GM12878 (cell line): ENCODE results near the gene TMEM150B. TPM values are rescaled to one million over a fixed set of nuclear protein-coding genes. Genes with fewer than 3 reads are reported as not detected.
A peak's percentile ranks its signal among the peaks of the same experiment; 100 is the strongest.

ENCODE experiments used
- ATAC-seq: fragments of 200-7000 bp; cut with Tn5 transposase; 3 replicates; pipeline ENCODE4 v1.9.1; 2020; ENCODE audit warnings: mild to moderate bottlenecking, moderate library complexity
- BruUV-seq: library from RNA; stranded (reverse); fragments of 400-500 nt; replicated peaks from 2 replicates; lab custom pipeline; 2021; lab: Mats Ljungman, UMichigan
- CTCF ChIA-PET: fragments of 300-600 bp; sonication (Branson Sonifier 250); formaldehyde crosslinking; extraction: SDS; loops from one replicate; lab custom pipeline; 2021; ENCODE audit warnings: inconsistent platforms; lab: Yijun Ruan, JAX
- POLR2A ChIA-PET: fragments of 350-600 bp; formaldehyde crosslinking; extraction: SDS; loops from one replicate; lab custom pipeline; 2021; ENCODE audit warnings: inconsistent platforms; lab: Charles Lee
- RAD21 ChIA-PET: fragments of 300-600 bp; sonication (Branson Sonifier 250); formaldehyde crosslinking; loops from one replicate; lab custom pipeline; 2023; ENCODE audit warnings: antibody characterized with exemption; ENCODE audit not compliant: unreplicated experiment; lab: Charles Lee
- SMC1A ChIA-PET: fragments of 300-600 bp; sonication (Branson Sonifier 250); formaldehyde crosslinking; loops from one replicate; lab custom pipeline; 2023; ENCODE audit not compliant: unreplicated experiment, uncharacterized antibody; lab: Charles Lee
- DNase-seq: peaks from one replicate; pipeline ENCODE4 v3.0.0-alpha.2; 2011; ENCODE audit warnings: low read depth, low spot score
- FAIRE-seq: peaks from 3 replicates; lab custom pipeline; 2011; peaks lifted over from hg19 to GRCh38; lab: Jason Lieb, UNC
- H2AFZ ChIP-seq: 2 replicates; pipeline ENCODE4 v1.6.0; 2011; ENCODE audit warnings: low read depth, low read length, control low read depth; ENCODE audit not compliant: control insufficient read depth
- H3K27ac ChIP-seq: 2 replicates; pipeline ENCODE4 v1.5.1; 2011; ENCODE audit warnings: control low read depth; ENCODE audit not compliant: control insufficient read depth, insufficient read depth
- H3K27me3 ChIP-seq, 2 experiments: replicated peaks in 1 of 2; 2 replicates each; pipeline versions ENCODE4 v1.6.0 to v1.6.1; 2011; ENCODE audit warnings: low read length in 1 of 2; ENCODE audit not compliant: control insufficient read depth in 2 of 2, insufficient read depth in 2 of 2
- H3K36me3 ChIP-seq, 2 experiments: 2 replicates each; pipeline ENCODE4 v1.5.1; 2011; ENCODE audit warnings: low read length in 1 of 2; ENCODE audit not compliant: control insufficient read depth in 2 of 2, insufficient read depth in 2 of 2
- H3K4me1 ChIP-seq: 2 replicates; pipeline ENCODE4 v1.6.1; 2011; ENCODE audit warnings: mild to moderate bottlenecking, low read length, moderate library complexity, mixed read lengths; ENCODE audit not compliant: control insufficient read depth, insufficient read depth
- H3K4me2 ChIP-seq: 2 replicates; pipeline ENCODE4 v1.6.0; 2011; ENCODE audit warnings: control low read depth; ENCODE audit not compliant: control insufficient read depth, insufficient read depth
- H3K4me3 ChIP-seq: fragments of 200-600 bp; sonication (generic); 2 replicates; pipeline ENCODE4 v1.5.1; 2016
- H3K79me2 ChIP-seq: 2 replicates; pipeline ENCODE4 v1.6.0; 2011; ENCODE audit warnings: low read length; ENCODE audit not compliant: control insufficient read depth, insufficient read depth
- H3K9ac ChIP-seq: 2 replicates; pipeline ENCODE4 v1.8.0; 2011; ENCODE audit warnings: low read length, control low read depth, mixed read lengths; ENCODE audit not compliant: control insufficient read depth, insufficient read depth
- H3K9me3 ChIP-seq: replicated peaks from 3 replicates; pipeline ENCODE4 v1.5.1; 2011; ENCODE audit warnings: mild to moderate bottlenecking, low read length; ENCODE audit not compliant: control insufficient read depth, insufficient read depth
- H4K20me1 ChIP-seq: 2 replicates; pipeline ENCODE4 v1.6.0; 2011; ENCODE audit not compliant: control insufficient read depth, insufficient read depth
- ASH2L ChIP-seq: fragments of 300-600, 200-600 bp; sonication (generic); IDR thresholded peaks from 2 replicates; pipeline ENCODE4 v1.6.1; 2017; ENCODE audit warnings: low read depth, mild to moderate bottlenecking, borderline replicate concordance
- BCL11A ChIP-seq: IDR thresholded peaks from 2 replicates; pipeline ENCODE4 v1.6.1; 2011; ENCODE audit warnings: low read depth, low read length
- BHLHE40 ChIP-seq, 2 experiments: fragments of 450-650 bp in 1 of 2; IDR thresholded peaks; 2 replicates each; pipeline ENCODE4 v1.6.1; 2011 to 2017; ENCODE audit warnings: low read depth in 2 of 2, borderline replicate concordance in 1 of 2, improper control_type of control experiment in 1 of 2, low read length in 1 of 2, mild to moderate bottlenecking in 1 of 2
- BMI1 ChIP-seq: fragments of 450-650 bp; IDR thresholded peaks from 2 replicates; pipeline ENCODE4 v1.6.1; 2016; ENCODE audit warnings: mild to moderate bottlenecking, moderate library complexity, borderline replicate concordance
- CHD1 ChIP-seq: IDR thresholded peaks from 2 replicates; pipeline ENCODE4 v1.6.1; 2012; ENCODE audit warnings: low read depth, low read length, improper control_type of control experiment
- FOXM1 ChIP-seq: IDR thresholded peaks from 2 replicates; pipeline ENCODE4 v1.6.1; 2012; ENCODE audit warnings: low read depth, mild to moderate bottlenecking, inconsistent platforms, low read length, moderate library complexity
- KAT2A ChIP-seq: conservative IDR thresholded peaks from 2 replicates; pipeline ENCODE4 v1.6.1; 2011; ENCODE audit warnings: low read depth, low read length; ENCODE audit not compliant: control insufficient read depth
- NFIC ChIP-seq: IDR thresholded peaks from 2 replicates; pipeline ENCODE4 v1.6.1; 2012; ENCODE audit warnings: low read depth, mild to moderate bottlenecking, inconsistent platforms, low read length, moderate library complexity
- POLR2AphosphoS2 ChIP-seq: IDR thresholded peaks from 2 replicates; pipeline ENCODE4 v1.6.1; 2011; ENCODE audit warnings: low read depth, mild to moderate bottlenecking, low read length, improper control_type of control experiment, moderate library complexity
- SIN3A ChIP-seq: IDR thresholded peaks from 2 replicates; pipeline ENCODE4 v1.6.1; 2012; ENCODE audit warnings: low read depth, low read length, improper control_type of control experiment
- SMARCA5 ChIP-seq: fragments of 450-650 bp; IDR thresholded peaks from 2 replicates; pipeline ENCODE4 v1.6.1; 2017; ENCODE audit warnings: mild to moderate bottlenecking
- STAT1 ChIP-seq: fragments of 450-650 bp; conservative IDR thresholded peaks from 2 replicates; pipeline ENCODE4 v1.6.1; 2014; ENCODE audit warnings: antibody characterized with exemption, mild to moderate bottlenecking
- STAT3 ChIP-seq: IDR thresholded peaks from 2 replicates; pipeline ENCODE4 v1.6.1; 2011; ENCODE audit warnings: low read depth, low read length, improper control_type of control experiment
- YBX1 ChIP-seq: fragments of 450-650 bp; IDR thresholded peaks from 2 replicates; pipeline ENCODE4 v1.6.1; 2016; ENCODE audit warnings: antibody characterized with exemption
- ZNF592 ChIP-seq: fragments of 450-650 bp; IDR thresholded peaks from 2 replicates; pipeline ENCODE4 v1.6.1; 2017; ENCODE audit warnings: mild to moderate bottlenecking, moderate library complexity
- ZNF622 ChIP-seq: fragments of 450-650 bp; IDR thresholded peaks from 2 replicates; pipeline ENCODE4 v1.6.1; 2017; ENCODE audit warnings: mild to moderate bottlenecking, inconsistent platforms
- ZZZ3 ChIP-seq: IDR thresholded peaks from 2 replicates; pipeline ENCODE4 v1.6.1; 2011; ENCODE audit warnings: low read depth; ENCODE audit not compliant: control insufficient read depth, insufficient read length
- WGBS: methylation state at CpG from one replicate; pipeline ENCODE4 v1.1.6; 2016; ENCODE audit warnings: low lambda C conversion rate; ENCODE audit not compliant: insufficient replicate concordance, insufficient coverage; ENCODE audit errors: missing lambda C conversion rate; 5-methylcytosine and 5-hydroxymethylcytosine counted together
- in situ Hi-C: fragments of 300-500 bp; cut with MboI; formaldehyde crosslinking; loops from 9 replicates; pipeline ENCODE4 v1.14.3; 2018; ENCODE audit warnings: mixed read lengths
- intact Hi-C: fragments of 100-400 bp; cut with micrococcal nuclease; formaldehyde crosslinking; loops from one replicate; pipeline ENCODE4 v1.14.2; 2022; ENCODE audit not compliant: unreplicated experiment
- polyA plus RNA-seq, 11 experiments: library from polyadenylated mRNA; depleted of rRNA in 4 of 11; unstranded in 6 of 11; stranded (reverse) in 5 of 11; fragments of >200 nt; fragmentation: Nextera tagmentation in 4 of 11; fragmentation: Illumina TruSeq in 1 of 11; extraction: Ambion mirVana in 4 of 11; extraction: Trizol in 1 of 11; gene quantifications; 1 replicate in 1 of 11; 2 replicates in 10 of 11; pipeline versions ENCODE4 v1.2.1 to v1.2.3, GENCODE V29; 2011 to 2016; ENCODE audit warnings: inconsistent platforms in 2 of 11, missing spikeins in 2 of 11, low read depth in 1 of 11
- total RNA-seq, 4 experiments: library from RNA; depleted of rRNA in 3 of 4; stranded (reverse); fragments of >200 nt in 3 of 4; fragmentation: Illumina TruSeq in 1 of 4; extraction: Trizol in 1 of 4; gene quantifications; 2 replicates each; pipeline versions ENCODE4 v1.2.1 to v1.2.3, GENCODE V29; 2013 to 2021
- TF ChIP-seq, protein P1 (sequence below): IDR thresholded peaks from 2 replicates; pipeline ENCODE4 v1.6.1; 2011; ENCODE audit warnings: borderline replicate concordance, low read depth, mild to moderate bottlenecking, moderate library complexity, low read length; ENCODE audit not compliant: insufficient read depth, poor library complexity, severe bottlenecking

The TMEM150B gene
- total and polyA plus RNA-seq, 10 of the 15 experiments (the other 5 are each of a cell fraction or from before 2014, with no cell fraction given), result 0.09 to 0.23 (median 0.18) TPM; not detected in 6

GRCh38 chr19:55353803-55354697 lies 28.9 kb upstream of the TMEM150B start:
- Histone ChIP-seq H3K36me3 (no peaks in the 10 kb centered on the region), H3K79me2 (no peaks in the 10 kb centered on the region), H3K4me2 (peak overlapping the region; percentile 68; the same call in 1 of the 2 replicates), H4K20me1 (no peaks in the 10 kb centered on the region; the same call in 1 of the 2 replicates), H3K4me3 (no peak overlapping the region), H3K27ac (no peak overlapping the region), H3K9ac (no peak overlapping the region), H2AFZ (peak overlapping the region; percentile 29; the same call in 1 of the 2 replicates), H3K27me3 (peaks cover 4 to 13% of the 10 kb centered on the region in 2 experiments; a peak in 3 of 4 replicates), H3K9me3 (no peaks in the 10 kb centered on the region), H3K4me1 (no peaks in the 10 kb centered on the region; the same call in 1 of the 2 replicates)
- RAD21 ChIA-PET, result no interaction called here
- SMC1A ChIA-PET, result no interaction called here
- FAIRE-seq, result no peak
- intact Hi-C loops, result no loop called here
- no peak for DNase-seq
- CTCF ChIA-PET, result no interaction called here
- POLR2A ChIA-PET, result no interaction called here
- in situ Hi-C loops, result no loop called here
- 7% methylated on average over 53 of the region's 72 CpGs for WGBS
- no TSS peak for BruUV-seq
- peak; percentile 91 for ATAC-seq
- TF ChIP-seq ZZZ3 (no peak), YBX1 (no peak), STAT1 (no peak), KAT2A (no peak), STAT3 (no peak), ASH2L (no peak), BHLHE40 (IDR thresholded peaks at IDR 0.05; ENCODE audit: borderline replicate concordance in 1 of 2, low read depth in 2 of 2, low read length in 1 of 2) (no peak), POLR2AphosphoS2 (no peak), SMARCA5 (no peak), BMI1 (no peak), ZNF622 (no peak), NFIC (no peak), ZNF592 (no peak), FOXM1 (no peak), SIN3A (no peak), CHD1 (no peak), BCL11A (no peak)
- TF ChIP-seq, protein P1, sequence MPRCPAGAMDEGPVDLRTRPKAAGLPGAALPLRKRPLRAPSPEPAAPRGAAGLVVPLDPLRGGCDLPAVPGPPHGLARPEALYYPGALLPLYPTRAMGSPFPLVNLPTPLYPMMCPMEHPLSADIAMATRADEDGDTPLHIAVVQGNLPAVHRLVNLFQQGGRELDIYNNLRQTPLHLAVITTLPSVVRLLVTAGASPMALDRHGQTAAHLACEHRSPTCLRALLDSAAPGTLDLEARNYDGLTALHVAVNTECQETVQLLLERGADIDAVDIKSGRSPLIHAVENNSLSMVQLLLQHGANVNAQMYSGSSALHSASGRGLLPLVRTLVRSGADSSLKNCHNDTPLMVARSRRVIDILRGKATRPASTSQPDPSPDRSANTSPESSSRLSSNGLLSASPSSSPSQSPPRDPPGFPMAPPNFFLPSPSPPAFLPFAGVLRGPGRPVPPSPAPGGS, result no peak
